Measurements from ENCODE around the gene LSAMP.

DNA sequence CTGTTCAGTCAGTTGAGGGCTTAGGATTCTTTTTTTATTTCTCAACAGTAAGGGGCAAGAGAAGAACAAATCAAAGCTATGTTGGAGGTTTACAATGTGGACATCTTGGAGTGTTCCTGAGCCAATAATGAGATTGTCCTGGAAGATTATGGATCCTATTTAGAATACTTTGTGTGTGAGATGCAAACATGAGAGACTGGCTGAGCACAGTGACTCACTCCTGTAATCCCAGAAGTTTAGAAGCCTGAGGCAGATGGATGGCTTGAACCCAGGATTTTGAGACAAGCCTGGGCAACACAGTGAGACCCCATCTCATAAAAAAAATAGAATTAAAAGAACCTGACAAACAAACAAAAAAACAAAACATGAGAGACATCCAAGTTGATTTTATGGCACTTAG is 470.3 kb downstream of the LSAMP start:
- no peak for TF ChIP-seq POLR2A (IDR thresholded peaks at IDR 0.05)
- TF ChIP-seq, protein P1, sequence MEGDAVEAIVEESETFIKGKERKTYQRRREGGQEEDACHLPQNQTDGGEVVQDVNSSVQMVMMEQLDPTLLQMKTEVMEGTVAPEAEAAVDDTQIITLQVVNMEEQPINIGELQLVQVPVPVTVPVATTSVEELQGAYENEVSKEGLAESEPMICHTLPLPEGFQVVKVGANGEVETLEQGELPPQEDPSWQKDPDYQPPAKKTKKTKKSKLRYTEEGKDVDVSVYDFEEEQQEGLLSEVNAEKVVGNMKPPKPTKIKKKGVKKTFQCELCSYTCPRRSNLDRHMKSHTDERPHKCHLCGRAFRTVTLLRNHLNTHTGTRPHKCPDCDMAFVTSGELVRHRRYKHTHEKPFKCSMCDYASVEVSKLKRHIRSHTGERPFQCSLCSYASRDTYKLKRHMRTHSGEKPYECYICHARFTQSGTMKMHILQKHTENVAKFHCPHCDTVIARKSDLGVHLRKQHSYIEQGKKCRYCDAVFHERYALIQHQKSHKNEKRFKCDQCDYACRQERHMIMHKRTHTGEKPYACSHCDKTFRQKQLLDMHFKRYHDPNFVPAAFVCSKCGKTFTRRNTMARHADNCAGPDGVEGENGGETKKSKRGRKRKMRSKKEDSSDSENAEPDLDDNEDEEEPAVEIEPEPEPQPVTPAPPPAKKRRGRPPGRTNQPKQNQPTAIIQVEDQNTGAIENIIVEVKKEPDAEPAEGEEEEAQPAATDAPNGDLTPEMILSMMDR (IDR thresholded peaks at IDR 0.05) = no peak
